ENCODE results near the gene DCLK1.

GRCh38 chr13:36175621-36176020 is 44.4 kb upstream of the DCLK1 start:
- TF ChIP-seq CTCF (IDR thresholded peaks at IDR 0.05) (no peak), POLR2A (IDR thresholded peaks at IDR 0.05) (no peak)
